HT-29 (cell line): Measurements from ENCODE around the gene CFDP1. TPM values are rescaled to one million over a fixed set of nuclear protein-coding genes. Genes with fewer than 3 reads are reported as not detected.
A peak's percentile ranks its signal among the peaks of the same experiment; 100 is the strongest.

Source experiments
- DNase-seq: peaks from one replicate; pipeline ENCODE4 v3.0.0-alpha.2; 2015; ENCODE audit warnings: low spot score
- total RNA-seq: library from RNA; depleted of rRNA; stranded (reverse); fragments of >200 nt; shearing (Covaris generic); gene quantifications from 2 replicates; pipeline ENCODE4 v1.2.3, GENCODE V29; 2014

The CFDP1 gene
- total RNA-seq, 1 experiment from 2014 or later, result 15.4 TPM

DNA sequence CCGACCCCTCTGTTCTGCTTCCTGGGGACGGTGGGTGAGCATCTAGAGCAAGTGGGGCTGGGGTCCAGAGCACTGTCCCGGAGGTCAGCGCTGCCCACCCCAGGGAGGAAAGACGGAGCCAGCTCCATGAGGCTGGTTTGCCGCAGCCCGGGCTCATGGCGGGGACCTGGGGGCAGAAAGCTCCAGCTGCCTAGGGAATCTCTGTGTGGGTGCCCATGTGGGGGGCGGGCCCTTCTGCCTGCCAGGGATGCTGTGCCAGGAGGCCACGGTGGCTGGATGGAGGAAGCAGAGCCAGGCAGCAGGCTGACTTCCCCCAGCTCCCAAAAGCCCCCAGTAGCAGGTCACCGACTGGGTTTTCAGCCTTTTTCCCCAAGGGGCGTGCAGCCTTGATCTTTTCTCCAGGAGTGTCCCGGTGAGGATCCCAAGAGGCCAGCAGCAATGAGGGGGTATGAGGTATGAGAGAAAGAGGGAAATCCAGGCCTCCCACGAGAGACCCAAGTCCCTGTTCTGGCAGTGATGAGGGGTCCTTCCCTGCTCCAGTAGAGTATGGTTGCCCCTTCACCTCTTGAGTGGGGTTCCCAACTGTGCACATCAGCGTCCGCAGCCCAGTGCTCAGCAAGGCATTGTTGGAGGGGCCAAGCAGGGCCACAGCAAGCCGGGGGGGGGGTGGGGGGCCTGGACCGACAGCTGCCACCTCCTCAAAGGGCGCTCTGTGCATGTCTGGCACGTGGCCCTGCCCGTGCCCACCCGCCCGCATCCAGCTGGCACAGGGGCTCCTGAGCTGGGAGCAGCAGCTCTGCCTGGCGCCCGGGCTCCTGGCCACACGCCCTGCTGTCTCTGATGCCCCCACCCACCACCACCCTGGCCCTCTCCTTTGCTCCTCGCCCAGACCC lies 166.3 kb downstream of the CFDP1 start:
- DNase-seq, result peak; percentile 7

DNA sequence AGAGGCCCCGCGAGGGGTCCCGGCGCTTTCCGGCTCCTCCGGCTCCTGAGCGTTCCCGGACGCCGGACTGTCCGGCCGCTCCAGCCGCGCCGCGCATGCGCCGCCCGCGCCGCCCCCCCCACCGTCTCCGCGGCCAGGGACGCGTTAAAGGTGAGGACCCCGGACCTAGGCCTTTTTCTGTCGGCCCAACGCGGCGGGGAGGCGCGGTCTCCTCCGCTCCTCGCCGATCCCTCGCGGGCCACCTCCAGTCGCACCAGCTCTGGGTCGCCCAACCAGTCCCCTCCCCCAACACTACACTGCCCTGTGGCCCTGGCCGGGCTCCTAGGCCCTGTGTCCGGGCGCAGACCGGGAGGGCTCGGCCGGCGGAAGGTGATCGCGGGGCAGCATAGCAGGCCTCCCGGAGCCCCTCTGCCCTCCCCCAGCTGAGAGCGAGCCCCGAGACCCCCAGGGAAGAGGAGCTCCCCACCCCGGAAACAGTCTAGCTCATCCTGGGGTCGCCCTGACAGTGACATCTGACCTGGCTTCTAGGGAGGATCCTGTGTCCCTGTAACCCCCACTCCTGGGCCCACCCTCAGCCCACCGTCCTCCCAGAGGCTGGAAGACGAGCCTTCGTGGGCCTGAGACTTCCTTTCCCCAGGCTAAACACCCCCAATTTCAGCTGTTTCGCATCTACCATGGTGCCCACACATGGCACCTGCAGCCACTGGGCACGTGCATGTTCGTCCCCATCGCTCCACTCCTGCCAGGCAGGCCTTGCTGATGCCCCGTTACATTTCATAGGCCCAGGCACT lies 167.2 kb downstream of the CFDP1 start:
- peak; percentile 72 for DNase-seq

DNA sequence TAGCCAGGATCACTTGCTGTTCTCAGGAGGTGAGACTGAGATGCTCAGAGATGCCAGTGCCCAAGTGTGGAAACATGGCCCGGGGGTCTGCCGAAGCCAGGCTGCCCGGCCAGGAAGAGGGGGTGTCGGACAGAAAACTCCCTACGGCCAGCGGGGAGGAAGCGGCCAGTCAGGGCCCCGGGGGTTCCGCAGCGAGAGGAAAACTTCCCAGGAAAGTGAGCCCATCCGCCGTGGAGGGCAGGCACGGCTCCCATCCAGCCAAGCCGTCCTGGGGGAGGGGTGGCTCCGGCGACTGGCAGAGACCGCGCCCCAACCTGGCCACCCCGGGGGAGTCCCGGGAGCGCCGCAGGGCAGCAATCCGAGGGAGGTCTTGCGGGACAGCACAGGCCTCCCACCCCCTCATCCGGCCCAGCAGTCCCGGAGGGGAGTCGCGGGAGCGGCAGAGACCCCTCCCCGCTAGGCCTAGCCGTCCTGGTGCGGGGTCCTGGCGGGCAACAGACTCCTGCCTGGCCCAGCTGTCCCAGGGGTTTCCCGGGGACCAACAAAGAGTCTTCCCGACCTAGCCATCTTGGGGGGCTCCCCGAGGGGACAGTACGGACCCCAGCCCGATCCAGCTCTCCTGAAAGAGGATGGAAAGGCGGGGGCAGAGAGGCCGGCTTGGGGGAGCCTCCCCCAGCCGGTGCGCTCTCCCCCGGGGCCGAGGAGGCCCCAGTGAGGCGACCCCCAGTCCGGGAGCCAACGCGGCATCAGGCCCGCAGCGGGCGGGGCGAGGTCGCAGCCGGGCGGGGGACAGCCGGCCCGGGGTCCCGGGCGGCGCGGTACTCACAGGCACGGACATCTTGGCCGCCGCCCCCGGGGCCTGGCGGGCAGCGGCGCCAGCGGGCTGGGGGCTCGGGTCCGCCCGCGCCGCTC lies 168.0 kb downstream of the CFDP1 start:
- peak; percentile 29 for DNase-seq

DNA sequence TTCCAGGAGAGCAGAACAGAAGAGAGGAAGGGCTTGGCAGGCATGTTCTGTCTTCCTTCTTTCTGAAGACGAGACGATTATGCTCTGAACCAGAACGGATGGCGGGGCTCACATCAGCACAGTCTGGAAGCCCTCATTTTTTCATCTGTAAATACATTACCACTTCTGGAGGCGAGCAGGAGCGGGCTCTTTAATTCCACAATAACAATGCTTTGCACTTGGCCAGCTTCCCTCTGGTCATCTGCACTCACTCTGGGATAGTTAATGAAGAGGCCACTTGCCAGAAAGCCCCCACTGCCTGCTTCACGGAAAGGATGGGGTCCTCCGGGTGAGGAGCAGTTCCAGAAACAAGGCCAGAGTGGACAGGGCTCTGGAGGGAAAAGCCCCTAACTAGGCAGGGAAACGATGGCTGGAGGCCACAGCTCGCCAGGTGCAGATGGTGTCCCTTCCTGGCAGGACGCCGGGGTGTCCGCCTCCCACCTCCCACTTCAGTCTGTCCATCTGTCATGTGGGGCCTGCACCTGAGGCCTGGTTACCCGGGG lies 168.8 kb downstream of the CFDP1 start:
- peak; percentile 26 for DNase-seq

DNA sequence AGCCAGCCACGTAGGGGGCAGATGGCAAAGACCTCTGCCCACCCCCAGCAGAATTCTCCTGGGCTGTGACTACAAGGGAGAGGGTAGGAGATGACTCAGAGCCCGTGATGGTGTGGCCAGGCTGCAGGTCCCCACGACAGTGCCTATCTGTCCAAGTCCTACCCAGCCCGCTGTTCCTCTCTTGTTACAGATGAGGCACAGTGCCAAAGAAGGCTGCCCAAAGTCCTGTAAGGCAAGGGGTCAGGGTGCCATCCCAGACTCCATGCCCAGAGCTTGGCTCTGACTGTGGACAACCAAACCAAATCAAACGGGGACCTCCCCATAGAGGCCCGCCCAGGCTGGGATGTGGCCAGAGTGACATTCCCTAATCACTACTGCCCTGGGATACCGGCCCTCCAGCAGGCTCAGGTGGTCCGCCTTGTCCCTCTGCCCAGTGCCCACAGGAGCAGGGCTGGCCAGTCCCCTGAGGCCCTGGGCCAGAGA lies 169.3 kb downstream of the CFDP1 start:
- peak; percentile 29 for DNase-seq

DNA sequence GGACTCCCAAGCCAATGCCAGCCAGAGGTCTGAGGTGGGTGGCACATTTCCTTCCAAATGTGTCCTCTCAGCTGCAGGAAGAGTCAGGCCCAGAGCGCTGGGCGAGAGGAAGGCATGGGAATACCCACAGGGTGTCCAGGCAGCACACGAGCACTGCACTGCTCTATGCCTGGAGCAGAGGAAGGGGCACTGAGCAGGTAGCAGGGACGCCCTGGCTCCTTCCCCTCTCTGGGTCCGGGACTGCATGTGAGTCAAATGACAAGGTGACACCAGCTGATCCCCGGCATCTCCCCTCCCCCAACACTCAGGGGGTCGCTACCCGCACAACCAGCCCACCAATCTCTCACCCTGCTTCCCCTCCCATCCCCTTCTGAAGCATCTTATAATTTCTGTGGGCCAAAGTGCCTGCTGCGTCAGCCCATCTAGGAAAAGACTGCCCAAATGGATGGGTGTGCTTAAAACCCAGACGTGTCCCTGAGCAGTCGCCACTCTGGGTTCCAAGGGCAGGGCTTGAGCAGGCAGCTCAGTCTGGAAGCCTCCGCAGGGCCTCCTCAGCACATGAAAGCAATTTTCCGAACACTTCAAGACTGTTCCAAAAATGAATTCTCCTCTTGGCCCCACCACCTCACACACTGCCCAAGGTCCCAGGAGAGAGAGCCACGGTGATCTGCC lies 169.9 kb downstream of the CFDP1 start:
- no peak for DNase-seq

DNA sequence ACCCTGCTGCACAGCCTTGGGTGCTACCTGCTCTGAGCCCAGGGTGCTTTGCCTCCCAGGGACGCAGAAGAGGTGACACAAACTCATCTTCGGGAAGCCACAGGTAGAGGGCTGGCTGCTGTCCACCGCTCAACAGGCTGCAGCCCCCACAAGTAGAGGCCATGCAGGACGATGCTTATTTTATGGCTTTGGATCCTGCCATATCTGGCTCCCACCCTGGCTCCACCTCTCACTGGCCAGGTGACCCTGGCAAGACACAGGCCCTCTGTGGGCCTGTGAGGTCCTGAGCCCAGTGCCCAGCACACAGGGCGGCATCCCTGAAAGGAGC lies 170.5 kb downstream of the CFDP1 start:
- no peak for DNase-seq

DNA sequence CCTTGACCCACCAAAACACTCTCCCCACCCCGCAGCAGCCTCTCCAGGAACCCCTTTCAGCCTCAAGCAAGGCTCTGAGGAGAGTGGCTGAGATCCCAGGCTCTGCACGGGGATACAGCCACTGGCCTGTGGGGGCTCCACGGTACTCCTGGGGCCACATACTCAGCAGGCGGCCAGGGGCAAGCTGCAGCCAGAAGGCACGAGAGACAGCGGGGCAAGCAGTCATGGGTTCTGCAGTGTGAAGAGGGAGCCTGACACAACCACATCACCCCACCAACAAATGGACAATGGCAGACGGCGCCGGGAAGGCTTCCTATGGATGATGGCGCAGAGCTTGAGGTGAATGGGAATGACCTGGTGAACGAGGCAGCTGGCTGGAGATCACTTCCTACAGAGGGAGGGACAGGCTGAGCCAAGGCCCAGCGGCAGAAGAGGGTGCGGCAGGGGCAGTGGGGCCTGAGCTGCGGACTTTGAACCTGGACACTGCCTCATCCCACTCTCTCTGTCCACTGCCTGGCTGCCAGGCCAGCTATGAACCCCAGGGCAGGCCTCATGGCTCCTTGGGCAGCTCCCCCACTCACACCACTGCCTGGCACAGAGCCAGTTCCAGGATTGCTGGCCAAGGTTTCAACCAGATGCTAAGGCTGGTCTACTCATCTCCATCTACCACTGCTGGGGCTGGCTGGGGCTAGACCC lies 171.1 kb downstream of the CFDP1 start:
- peak; percentile 66 for DNase-seq

DNA sequence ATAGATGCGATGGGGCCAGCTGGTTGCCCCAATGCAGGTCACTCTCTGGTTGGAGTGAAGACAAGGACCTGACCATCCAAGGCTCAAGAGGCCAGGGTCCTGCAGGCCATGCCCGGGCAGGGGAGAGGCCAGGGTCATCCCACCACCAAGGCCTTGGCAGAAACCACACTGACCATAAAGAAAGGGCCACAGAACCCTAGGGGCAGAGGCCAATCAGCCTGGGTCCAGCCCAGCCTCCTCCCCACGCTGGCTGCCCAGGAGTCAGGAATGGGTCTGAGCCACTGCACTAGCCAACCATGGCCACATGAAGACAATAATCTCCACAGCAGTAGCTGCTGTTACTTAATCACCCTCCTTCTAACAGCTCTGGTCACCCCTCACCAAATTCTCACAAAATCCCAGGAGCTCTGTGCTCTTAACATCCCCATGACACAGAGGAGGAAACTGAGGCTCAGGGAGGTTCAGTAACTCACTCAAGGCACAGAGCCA lies 171.7 kb downstream of the CFDP1 start:
- DNase-seq, result no peak

DNA sequence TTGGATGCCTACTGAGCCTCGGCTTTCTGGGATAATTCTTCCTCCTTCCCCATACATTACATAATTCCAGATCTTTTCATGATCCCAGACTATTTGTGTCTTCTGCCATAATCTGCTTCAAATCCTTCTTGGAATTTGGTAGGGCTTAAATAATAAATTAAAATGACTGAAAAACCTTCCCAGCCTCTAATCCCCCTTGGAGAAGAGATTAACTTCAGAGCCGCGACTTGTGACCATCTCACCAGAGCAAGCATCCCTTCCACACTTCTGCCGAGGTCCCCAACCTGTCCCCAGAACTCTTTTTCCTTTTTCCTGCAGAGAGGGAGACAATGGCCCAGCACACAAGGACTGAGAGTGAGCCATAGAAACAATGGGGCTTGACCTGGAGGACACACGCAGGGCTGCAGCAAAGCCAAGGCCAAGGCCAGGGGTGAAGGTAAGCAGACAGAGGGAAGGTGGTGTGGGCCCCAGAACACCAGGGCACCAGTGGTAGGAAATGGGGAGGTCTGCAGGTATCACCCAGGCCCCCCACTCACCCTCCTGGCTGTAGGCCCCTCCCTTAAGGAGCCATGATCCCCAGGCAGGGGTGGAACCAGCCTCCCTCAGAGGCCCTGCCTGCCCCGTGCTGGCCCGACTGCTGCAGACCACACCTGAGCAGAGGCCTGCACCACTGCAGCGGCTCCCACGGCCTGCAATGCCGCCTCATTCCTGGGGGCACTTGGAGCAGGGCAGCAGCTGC lies 172.3 kb downstream of the CFDP1 start:
- no peak for DNase-seq

DNA sequence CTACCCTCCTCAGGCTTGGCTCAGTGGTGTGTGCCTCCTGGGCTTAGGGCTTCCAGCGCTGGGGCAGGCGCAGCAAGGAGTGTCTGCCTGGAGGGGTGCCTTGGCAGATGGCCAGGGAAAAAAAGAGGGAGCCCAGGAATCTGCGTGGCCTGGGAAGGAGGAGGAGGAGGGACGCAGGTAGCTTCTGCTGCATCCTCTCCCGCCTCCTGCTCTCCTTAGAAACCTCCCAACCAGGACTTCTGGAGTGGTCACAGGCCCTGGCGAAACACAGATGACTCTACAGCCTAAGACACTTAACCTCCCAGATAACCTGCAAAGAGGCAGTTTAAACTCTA lies 174.5 kb downstream of the CFDP1 start:
- DNase-seq, result no peak

DNA sequence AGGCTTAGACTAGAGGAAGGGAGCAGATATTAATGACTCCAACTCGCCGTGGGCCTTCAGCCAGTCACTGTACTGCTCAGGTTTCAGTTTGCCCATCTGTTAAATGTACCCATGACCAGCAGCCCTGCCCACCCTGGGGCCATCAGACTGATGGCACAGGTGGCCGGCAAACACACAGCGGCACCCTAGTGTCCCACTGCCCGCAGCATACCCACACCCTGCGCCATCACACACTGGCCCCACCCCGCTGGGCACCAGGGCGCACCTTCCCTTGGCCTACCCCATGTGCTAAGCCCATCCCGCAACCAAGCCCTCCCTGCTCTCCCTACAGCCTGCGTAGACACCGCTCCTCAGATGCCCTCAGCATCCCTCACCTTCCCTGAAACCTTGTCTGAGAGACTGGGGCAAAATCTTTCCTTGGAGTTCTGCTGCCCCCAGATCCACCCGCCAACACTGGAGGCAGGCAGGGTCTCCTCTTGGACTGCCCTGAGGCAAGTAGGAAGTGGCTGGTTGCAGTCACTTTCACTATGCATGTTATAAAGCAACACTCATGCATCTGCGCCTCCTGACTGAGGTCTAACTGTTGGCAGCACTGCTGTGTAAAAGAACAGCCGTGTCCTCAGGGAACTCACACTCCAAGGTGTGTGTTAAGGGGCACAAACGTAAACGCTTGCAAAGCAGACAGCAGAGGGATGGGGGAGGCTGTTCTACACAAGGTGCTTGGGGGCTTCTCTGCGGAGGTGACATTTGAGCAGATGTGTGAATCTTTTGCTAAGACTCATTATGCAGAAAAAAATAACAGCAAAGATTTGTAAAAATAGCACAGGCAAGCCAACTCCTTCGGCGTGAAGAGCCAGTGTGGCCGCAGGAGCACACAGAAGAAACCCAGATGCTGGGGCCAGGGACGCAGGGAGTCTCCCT lies 175.2 kb downstream of the CFDP1 start:
- no peak for DNase-seq

DNA sequence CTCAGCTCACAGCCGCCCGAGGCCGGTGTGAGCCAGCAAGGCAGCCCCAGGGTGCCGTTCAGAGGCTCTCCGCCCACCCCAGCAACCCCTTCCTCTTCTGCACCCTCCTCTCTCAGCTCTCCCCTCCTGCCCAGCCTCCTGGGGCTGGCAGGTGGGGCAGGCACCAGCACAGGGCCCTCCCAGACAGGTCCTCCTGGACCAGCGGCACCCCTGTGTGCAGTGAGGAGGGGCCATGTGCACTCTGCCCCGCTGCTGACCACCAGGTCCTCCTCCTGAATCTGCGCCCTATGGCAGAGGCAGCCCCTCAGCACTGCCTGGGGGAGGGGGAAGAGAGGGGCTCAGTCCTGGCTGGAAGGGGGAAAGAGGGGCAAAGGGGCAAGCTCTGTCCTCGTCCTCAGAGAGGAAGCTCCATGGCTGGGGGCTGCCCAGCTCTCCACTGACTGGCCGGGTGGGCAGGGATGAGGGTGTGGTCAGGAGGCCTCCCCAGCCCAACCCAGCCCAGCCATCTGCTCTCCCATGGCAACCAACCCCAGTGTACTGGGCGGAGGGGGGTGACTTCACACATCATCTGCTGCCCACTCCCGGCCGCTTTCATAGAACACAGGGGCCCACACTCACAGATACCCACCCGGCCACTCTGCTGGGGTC lies 176.5 kb downstream of the CFDP1 start:
- DNase-seq, result no peak

DNA sequence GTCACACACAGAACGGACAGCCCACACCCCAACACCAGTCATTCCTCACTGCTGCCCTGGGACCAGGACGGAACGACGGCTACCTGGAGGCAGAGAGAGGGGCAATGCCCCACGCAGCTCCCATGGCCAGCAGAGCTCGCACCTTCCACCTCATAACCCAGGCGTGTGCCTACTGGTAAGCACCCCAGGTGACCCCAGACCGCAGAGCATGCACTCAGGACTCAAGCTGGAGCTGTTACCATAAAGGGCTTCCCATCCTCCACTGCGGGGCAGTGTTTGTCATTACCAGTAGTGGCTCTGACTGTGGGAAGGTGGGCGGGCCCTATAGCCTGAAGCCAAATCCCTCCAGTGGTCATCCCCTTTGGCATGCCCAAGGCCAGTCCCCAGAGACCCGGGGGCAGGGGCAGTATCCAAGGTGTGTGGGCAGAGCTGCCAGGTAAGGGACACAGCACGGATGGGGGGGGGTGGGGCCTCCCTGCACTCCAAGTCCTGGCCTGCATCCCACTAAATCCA lies 177.2 kb downstream of the CFDP1 start:
- no peak for DNase-seq

DNA sequence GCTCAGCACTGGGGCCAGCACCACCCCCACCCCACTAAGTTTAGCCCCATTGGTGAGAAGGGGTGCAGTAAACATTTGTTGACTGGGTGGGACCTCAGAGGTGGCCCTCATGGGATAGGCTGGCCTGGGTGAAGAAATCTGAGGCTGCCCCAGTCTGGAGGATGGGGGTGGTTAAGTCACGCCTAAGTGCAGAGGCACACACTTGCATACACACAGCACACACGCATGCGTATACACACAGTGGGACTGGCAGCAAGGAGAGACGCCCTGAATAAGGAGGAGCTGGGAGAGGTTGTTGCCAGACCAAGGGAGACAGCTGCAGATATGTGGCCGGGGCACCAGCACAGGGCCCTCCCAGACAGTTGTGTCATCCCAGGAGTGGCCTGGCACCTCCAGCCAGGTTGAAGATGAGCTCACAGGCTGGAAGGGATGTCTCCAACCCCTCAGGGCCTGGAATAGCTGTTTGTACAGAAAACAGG lies 178.9 kb downstream of the CFDP1 start:
- no peak for DNase-seq

DNA sequence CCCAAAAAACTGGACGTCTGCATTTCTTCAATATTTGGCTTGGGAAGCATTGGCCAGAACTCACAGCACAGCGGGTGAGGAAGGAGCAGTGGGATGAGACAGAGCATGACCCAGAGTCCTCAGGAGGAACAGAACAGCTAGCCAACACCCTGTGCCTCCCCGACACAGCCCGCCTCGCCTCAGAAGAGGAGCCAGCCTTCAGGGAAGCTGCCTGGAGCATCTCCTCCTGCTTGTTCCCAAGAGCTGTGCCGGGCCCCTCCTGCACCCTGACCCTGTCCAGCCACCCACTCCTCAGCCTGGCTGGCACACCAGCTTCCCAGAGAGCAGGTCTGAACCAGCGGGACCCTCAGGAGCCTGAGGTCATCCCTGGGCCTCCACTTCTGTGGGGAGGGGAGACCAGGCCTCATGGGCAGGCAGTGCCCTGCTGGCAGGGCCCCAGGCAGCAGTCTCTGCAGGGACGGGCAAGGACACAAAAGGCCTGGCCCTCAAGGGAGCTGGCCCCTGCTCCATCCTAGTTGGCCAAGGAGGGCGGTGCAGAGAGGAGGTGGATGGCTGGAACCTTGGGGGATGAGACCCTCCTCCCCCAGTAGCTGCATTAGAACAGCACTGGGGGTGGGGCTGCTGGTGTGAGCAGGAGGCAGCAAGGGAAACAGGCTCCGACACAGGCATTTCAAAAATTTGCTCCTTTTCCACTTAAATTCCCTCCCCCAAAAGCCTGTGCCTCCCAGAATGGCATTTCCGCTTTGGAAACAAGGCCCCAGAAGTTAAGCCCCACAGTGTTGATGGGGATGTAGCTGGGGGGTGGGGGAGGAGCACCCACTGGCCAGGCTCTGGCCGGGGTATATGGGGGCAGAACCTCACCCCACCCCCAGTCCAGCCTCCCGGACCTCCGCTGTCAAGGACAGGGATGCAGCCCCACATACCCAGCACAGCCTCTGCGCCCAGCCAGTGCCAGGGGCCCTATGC lies 180.1 kb downstream of the CFDP1 start:
- no peak for DNase-seq
